H1 (cell line): Measurements from ENCODE around the gene APOC3. TPM values are rescaled to one million over a fixed set of nuclear protein-coding genes. Genes with fewer than 3 reads are reported as not detected.
A peak's percentile ranks its signal among the peaks of the same experiment; 100 is the strongest.

Experiments used
- BCL11A ChIP-seq, 2 experiments: IDR thresholded peaks; one replicate each; pipeline ENCODE4 v1.6.1; 2011; ENCODE audit warnings: low read depth in 2 of 2, low read length in 2 of 2, mild to moderate bottlenecking in 2 of 2
- CHD1 ChIP-seq: IDR thresholded peaks from 2 replicates; pipeline ENCODE4 v1.6.1; 2012; ENCODE audit warnings: low read depth, low read length, improper control_type of control experiment
- GTF2F1 ChIP-seq: IDR thresholded peaks from 2 replicates; pipeline ENCODE4 v1.6.1; 2012; ENCODE audit warnings: low read depth, low read length, improper control_type of control experiment, borderline replicate concordance
- JUN ChIP-seq: IDR thresholded peaks from 2 replicates; pipeline ENCODE4 v1.6.1; 2011; ENCODE audit warnings: low read depth, mild to moderate bottlenecking, improper control_type of control experiment, low read length
- PHF8 ChIP-seq: fragments of 200-600 bp; sonication (generic); conservative IDR thresholded peaks from 2 replicates; pipeline ENCODE4 v1.7.1; 2012; ENCODE audit warnings: low read depth, mild to moderate bottlenecking, inconsistent platforms, low read length, moderate library complexity
- RAD21 ChIP-seq, 2 experiments: IDR thresholded peaks in 1 of 2; conservative IDR thresholded peaks in 1 of 2; 2 replicates each; pipeline ENCODE4 v1.6.1; 2011; ENCODE audit warnings: low read depth in 2 of 2, low read length in 2 of 2, improper control_type of control experiment in 1 of 2, inconsistent platforms in 1 of 2, mild to moderate bottlenecking in 1 of 2, moderate library complexity in 1 of 2
- USF2 ChIP-seq: IDR thresholded peaks from 2 replicates; pipeline ENCODE4 v1.6.1; 2011; ENCODE audit warnings: low read length, improper control_type of control experiment
- polyA plus RNA-seq, 7 experiments: library from polyadenylated mRNA; depleted of rRNA in 3 of 7; stranded (reverse) in 5 of 7; unstranded in 2 of 7; fragments of >200 nt in 5 of 7; fragments of 200-250 nt in 2 of 7; gene quantifications; 1 replicate in 5 of 7; 2 replicates in 1 of 7; 4 replicates in 1 of 7; pipeline versions ENCODE4 v1.2.1 to v1.2.3, GENCODE V29; 2011 to 2013; ENCODE audit warnings: missing spikeins in 2 of 7, mixed read lengths in 2 of 7
- total RNA-seq: library from RNA; stranded (reverse); fragmentation: NEBNext Ultra II Directional; extraction: Animal tissue kit (Norgen Biotek cat#: 25700); gene quantifications from 2 replicates; pipeline ENCODE4 v1.2.1, GENCODE V29; 2021

APOC3 gene
- total and polyA plus RNA-seq, 2 of the 8 experiments (the other 6 are each of a cell fraction or from before 2014, with no cell fraction given): not detected

DNA sequence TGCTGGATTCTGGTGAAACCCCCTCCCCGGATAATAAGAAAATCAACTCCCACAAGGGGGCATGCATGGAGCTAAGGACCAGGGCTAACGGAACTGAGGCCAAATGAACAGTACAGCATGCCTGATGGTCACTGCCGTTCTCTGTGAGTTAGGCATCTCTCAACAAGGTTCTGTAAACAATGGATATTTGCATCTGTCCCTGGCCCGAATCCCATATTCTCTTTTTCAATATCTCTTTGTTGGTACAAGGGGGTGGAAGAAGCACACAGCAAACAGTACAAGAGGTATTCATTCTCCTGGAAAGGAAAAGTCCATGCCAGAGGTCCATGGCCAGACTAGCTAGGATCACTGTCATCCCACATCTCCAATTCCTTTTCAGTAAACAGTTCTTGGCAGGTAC is 39.9 kb downstream of the APOC3 start (continued):
- TF ChIP-seq USF2 (no peak), PHF8 (no peak), CHD1 (no peak), BCL11A (IDR thresholded peaks at IDR 0.05; ENCODE audit: low read depth in 2 of 2, low read length in 2 of 2) (no peak), JUN (no peak), GTF2F1 (no peak), RAD21 (IDR thresholded peaks at IDR 0.05 in 1 of 2, conservative IDR thresholded peaks at IDR 0.05 in 1 of 2; ENCODE audit: low read depth in 2 of 2, low read length in 2 of 2) (peak in 1 of 2 experiments; percentile 16; a peak in 1 of 4 replicates)
